Measurements from ENCODE around the gene WNK2. TPM values are rescaled to one million over a fixed set of nuclear protein-coding genes. Genes with fewer than 3 reads are reported as not detected.

WNK2 gene
- polyA plus RNA-seq, 1 experiment, result not detected

- POLR2A ChIA-PET, result no interaction called here
These were observed 81.5 kb downstream of the WNK2 start for GRCh38 chr9:93265301-93265971.

GRCh38 chr9:93265972-93266371 is 82.0 kb downstream of the WNK2 start:
- H3K36me3 ChIP-seq (ENCODE audit: control insufficient read depth, insufficient read depth, low read length), result no peaks in the 10 kb centered on the region
- no peak for TF ChIP-seq CTCF (IDR thresholded peaks at IDR 0.05; ENCODE audit: insufficient read depth, low read depth, low read length)
- no peak for DNase-seq (ENCODE audit: low read depth)
- POLR2A ChIA-PET, result no interaction called here
- CTCF ChIA-PET, result no interaction called here
- H3K4me3 ChIP-seq (ENCODE audit: low read depth, low read length), result no peak overlapping the region
- no peaks in the 10 kb centered on the region for H3K27me3 ChIP-seq (ENCODE audit: control insufficient read depth, insufficient read depth, low read length)

More at GRCh38 chr9:93265301-93265971, 81.5 kb downstream of the WNK2 start:
- Histone ChIP-seq H3K4me3 (ENCODE audit: low read depth, low read length) (no peak overlapping the region), H3K27me3 (ENCODE audit: control insufficient read depth, insufficient read depth, low read length) (no peaks in the 10 kb centered on the region), H3K36me3 (ENCODE audit: control insufficient read depth, insufficient read depth, low read length) (no peaks in the 10 kb centered on the region)
- no peak for TF ChIP-seq CTCF (IDR thresholded peaks at IDR 0.05; ENCODE audit: insufficient read depth, low read depth, low read length)
- CTCF ChIA-PET, result no interaction called here
- no peak for DNase-seq (ENCODE audit: low read depth)

- CTCF ChIA-PET, result no interaction called here
- no peak for DNase-seq (ENCODE audit: low read depth)
- POLR2A ChIA-PET, result no interaction called here
- Histone ChIP-seq H3K36me3 (ENCODE audit: control insufficient read depth, insufficient read depth, low read length) (no peaks in the 10 kb centered on the region), H3K27me3 (ENCODE audit: control insufficient read depth, insufficient read depth, low read length) (no peaks in the 10 kb centered on the region), H3K4me3 (ENCODE audit: low read depth, low read length) (no peak overlapping the region)
- no peak for TF ChIP-seq CTCF (IDR thresholded peaks at IDR 0.05; ENCODE audit: insufficient read depth, low read depth, low read length)
These were observed 82.6 kb downstream of the WNK2 start for GRCh38 chr9:93266521-93267001.

GRCh38 chr9:93267091-93267541 is 83.2 kb downstream of the WNK2 start:
- Histone ChIP-seq H3K27me3 (ENCODE audit: control insufficient read depth, insufficient read depth, low read length) (no peaks in the 10 kb centered on the region), H3K36me3 (ENCODE audit: control insufficient read depth, insufficient read depth, low read length) (no peaks in the 10 kb centered on the region), H3K4me3 (ENCODE audit: low read depth, low read length) (no peak overlapping the region)
- no peak for DNase-seq (ENCODE audit: low read depth)
- no peak for TF ChIP-seq CTCF (IDR thresholded peaks at IDR 0.05; ENCODE audit: insufficient read depth, low read depth, low read length)
- CTCF ChIA-PET, result no interaction called here
- POLR2A ChIA-PET, result no interaction called here

- Histone ChIP-seq H3K27me3 (ENCODE audit: control insufficient read depth, insufficient read depth, low read length) (no peaks in the 10 kb centered on the region), H3K36me3 (ENCODE audit: control insufficient read depth, insufficient read depth, low read length) (no peaks in the 10 kb centered on the region), H3K4me3 (ENCODE audit: low read depth, low read length) (no peak overlapping the region)
- ChIA-PET POLR2A (no interaction called here), CTCF (no interaction called here)
- DNase-seq (ENCODE audit: low read depth), result no peak
- no peak for TF ChIP-seq CTCF (IDR thresholded peaks at IDR 0.05; ENCODE audit: insufficient read depth, low read depth, low read length)
These were observed 84.0 kb downstream of the WNK2 start for GRCh38 chr9:93267681-93268505.
